GM23338 (cell line): ENCODE measurements around the gene TTC31. TPM values are rescaled to one million over a fixed set of nuclear protein-coding genes. Genes with fewer than 3 reads are reported as not detected.

Experiments
- CREB1 ChIP-seq: fragments of 250-450 bp; sonication (Bioruptor Pico); IDR thresholded peaks from 2 replicates; pipeline ENCODE4 v1.5.0; 2020; ENCODE audit warnings: low read depth, mild to moderate bottlenecking, moderate library complexity
- EZH2 ChIP-seq: fragments of 200-600 bp; sonication (generic); IDR thresholded peaks from one replicate; pipeline ENCODE4 v1.8.0; 2017; ENCODE audit warnings: antibody characterized with exemption, mild to moderate bottlenecking, low read depth; ENCODE audit not compliant: unreplicated experiment
- EZH2phosphoT487 ChIP-seq: fragments of 200-600 bp; sonication (generic); IDR thresholded peaks from one replicate; pipeline ENCODE4 v1.8.1; 2018; ENCODE audit warnings: antibody characterized with exemption; ENCODE audit not compliant: unreplicated experiment
- NANOG ChIP-seq: IDR thresholded peaks from 2 replicates; pipeline ENCODE4 v1.6.1; 2016; ENCODE audit warnings: antibody characterized with exemption, borderline replicate concordance
- POLR2AphosphoS5 ChIP-seq: IDR thresholded peaks from 2 replicates; pipeline ENCODE4 v1.6.1; 2016; ENCODE audit warnings: antibody characterized with exemption, low read depth
- STAT1 ChIP-seq: IDR thresholded peaks from one replicate; pipeline ENCODE4 v1.6.1; 2016; ENCODE audit warnings: antibody characterized with exemption; ENCODE audit not compliant: unreplicated experiment
- ZNF331 ChIP-seq: fragments of 250-450 bp; sonication (Bioruptor Pico); IDR thresholded peaks from 2 replicates; pipeline ENCODE4 v1.5.0; 2020; ENCODE audit warnings: low read depth, mild to moderate bottlenecking, moderate library complexity
- polyA plus RNA-seq: library from polyadenylated mRNA; unstranded; fragments of >200 nt; fragmentation: Nextera tagmentation; extraction: Ambion mirVana; gene quantifications from 2 replicates; pipeline ENCODE4 v1.2.1, GENCODE V29; 2016
- total RNA-seq: library from RNA; depleted of rRNA; stranded (reverse); fragments of >200 nt; shearing (Covaris generic); gene quantifications from 2 replicates; pipeline ENCODE4 v1.2.3, GENCODE V29; 2014
- TF ChIP-seq, protein P1 (sequence below): fragments of 250-450 bp; sonication (Bioruptor Pico); IDR thresholded peaks from 2 replicates; pipeline ENCODE4 v1.5.0; 2020; ENCODE audit warnings: mild to moderate bottlenecking, moderate library complexity
- TF ChIP-seq, protein P2 (sequence below): IDR thresholded peaks from 2 replicates; pipeline ENCODE4 v1.6.1; 2016; ENCODE audit warnings: antibody characterized with exemption
- TF ChIP-seq, protein P3 (sequence below), 2 experiments: fragments of 200-600 bp in 1 of 2; sonication (generic) in 1 of 2; conservative IDR thresholded peaks; 2 replicates each; pipeline versions ENCODE4 v1.5.1 to v1.6.1; 2016 to 2017; ENCODE audit warnings: antibody characterized with exemption in 2 of 2, low read depth in 2 of 2, mild to moderate bottlenecking in 2 of 2, moderate library complexity in 1 of 2

Gene TTC31
- total and polyA plus RNA-seq, 2 experiments from 2014 or later: 15.8 to 29.2 TPM

- TF ChIP-seq, protein P1, sequence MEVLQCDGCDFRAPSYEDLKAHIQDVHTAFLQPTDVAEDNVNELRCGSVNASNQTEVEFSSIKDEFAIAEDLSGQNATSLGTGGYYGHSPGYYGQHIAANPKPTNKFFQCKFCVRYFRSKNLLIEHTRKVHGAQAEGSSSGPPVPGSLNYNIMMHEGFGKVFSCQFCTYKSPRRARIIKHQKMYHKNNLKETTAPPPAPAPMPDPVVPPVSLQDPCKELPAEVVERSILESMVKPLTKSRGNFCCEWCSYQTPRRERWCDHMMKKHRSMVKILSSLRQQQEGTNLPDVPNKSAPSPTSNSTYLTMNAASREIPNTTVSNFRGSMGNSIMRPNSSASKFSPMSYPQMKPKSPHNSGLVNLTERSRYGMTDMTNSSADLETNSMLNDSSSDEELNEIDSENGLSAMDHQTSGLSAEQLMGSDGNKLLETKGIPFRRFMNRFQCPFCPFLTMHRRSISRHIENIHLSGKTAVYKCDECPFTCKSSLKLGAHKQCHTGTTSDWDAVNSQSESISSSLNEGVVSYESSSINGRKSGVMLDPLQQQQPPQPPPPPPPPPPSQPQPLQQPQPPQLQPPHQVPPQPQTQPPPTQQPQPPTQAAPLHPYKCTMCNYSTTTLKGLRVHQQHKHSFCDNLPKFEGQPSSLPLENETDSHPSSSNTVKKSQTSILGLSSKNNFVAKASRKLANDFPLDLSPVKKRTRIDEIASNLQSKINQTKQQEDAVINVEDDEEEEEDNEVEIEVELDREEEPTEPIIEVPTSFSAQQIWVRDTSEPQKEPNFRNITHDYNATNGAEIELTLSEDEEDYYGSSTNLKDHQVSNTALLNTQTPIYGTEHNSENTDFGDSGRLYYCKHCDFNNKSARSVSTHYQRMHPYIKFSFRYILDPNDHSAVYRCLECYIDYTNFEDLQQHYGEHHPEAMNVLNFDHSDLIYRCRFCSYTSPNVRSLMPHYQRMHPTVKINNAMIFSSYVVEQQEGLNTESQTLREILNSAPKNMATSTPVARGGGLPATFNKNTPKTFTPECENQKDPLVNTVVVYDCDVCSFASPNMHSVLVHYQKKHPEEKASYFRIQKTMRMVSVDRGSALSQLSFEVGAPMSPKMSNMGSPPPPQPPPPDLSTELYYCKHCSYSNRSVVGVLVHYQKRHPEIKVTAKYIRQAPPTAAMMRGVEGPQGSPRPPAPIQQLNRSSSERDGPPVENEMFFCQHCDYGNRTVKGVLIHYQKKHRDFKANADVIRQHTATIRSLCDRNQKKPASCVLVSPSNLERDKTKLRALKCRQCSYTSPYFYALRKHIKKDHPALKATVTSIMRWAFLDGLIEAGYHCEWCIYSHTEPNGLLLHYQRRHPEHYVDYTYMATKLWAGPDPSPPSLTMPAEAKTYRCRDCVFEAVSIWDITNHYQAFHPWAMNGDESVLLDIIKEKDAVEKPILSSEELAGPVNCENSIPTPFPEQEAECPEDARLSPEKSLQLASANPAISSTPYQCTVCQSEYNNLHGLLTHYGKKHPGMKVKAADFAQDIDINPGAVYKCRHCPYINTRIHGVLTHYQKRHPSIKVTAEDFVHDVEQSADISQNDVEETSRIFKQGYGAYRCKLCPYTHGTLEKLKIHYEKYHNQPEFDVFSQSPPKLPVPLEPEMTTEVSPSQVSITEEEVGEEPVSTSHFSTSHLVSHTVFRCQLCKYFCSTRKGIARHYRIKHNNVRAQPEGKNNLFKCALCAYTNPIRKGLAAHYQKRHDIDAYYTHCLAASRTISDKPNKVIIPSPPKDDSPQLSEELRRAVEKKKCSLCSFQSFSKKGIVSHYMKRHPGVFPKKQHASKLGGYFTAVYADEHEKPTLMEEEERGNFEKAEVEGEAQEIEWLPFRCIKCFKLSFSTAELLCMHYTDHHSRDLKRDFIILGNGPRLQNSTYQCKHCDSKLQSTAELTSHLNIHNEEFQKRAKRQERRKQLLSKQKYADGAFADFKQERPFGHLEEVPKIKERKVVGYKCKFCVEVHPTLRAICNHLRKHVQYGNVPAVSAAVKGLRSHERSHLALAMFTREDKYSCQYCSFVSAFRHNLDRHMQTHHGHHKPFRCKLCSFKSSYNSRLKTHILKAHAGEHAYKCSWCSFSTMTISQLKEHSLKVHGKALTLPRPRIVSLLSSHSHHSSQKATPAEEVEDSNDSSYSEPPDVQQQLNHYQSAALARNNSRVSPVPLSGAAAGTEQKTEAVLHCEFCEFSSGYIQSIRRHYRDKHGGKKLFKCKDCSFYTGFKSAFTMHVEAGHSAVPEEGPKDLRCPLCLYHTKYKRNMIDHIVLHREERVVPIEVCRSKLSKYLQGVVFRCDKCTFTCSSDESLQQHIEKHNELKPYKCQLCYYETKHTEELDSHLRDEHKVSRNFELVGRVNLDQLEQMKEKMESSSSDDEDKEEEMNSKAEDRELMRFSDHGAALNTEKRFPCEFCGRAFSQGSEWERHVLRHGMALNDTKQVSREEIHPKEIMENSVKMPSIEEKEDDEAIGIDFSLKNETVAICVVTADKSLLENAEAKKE (CRISPR knock-in tag): no peak
- TF ChIP-seq EZH2 (no peak), EZH2phosphoT487 (no peak), STAT1 (no peak), CREB1 (CRISPR knock-in tag) (no peak), ZNF331 (CRISPR knock-in tag) (no peak), NANOG (no peak), POLR2AphosphoS5 (no peak)
- TF ChIP-seq, protein P2, sequence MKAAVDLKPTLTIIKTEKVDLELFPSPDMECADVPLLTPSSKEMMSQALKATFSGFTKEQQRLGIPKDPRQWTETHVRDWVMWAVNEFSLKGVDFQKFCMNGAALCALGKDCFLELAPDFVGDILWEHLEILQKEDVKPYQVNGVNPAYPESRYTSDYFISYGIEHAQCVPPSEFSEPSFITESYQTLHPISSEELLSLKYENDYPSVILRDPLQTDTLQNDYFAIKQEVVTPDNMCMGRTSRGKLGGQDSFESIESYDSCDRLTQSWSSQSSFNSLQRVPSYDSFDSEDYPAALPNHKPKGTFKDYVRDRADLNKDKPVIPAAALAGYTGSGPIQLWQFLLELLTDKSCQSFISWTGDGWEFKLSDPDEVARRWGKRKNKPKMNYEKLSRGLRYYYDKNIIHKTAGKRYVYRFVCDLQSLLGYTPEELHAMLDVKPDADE: no peak
- TF ChIP-seq, protein P3, sequence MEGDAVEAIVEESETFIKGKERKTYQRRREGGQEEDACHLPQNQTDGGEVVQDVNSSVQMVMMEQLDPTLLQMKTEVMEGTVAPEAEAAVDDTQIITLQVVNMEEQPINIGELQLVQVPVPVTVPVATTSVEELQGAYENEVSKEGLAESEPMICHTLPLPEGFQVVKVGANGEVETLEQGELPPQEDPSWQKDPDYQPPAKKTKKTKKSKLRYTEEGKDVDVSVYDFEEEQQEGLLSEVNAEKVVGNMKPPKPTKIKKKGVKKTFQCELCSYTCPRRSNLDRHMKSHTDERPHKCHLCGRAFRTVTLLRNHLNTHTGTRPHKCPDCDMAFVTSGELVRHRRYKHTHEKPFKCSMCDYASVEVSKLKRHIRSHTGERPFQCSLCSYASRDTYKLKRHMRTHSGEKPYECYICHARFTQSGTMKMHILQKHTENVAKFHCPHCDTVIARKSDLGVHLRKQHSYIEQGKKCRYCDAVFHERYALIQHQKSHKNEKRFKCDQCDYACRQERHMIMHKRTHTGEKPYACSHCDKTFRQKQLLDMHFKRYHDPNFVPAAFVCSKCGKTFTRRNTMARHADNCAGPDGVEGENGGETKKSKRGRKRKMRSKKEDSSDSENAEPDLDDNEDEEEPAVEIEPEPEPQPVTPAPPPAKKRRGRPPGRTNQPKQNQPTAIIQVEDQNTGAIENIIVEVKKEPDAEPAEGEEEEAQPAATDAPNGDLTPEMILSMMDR (conservative IDR thresholded peaks at IDR 0.05; ENCODE audit: low read depth in 2 of 2): no peak
These were observed 32.2 kb upstream of the TTC31 start (continued) for GRCh38 chr2:74450570-74451190.
